C4-2B (cell line): Measurements from ENCODE around the gene MCF2L2.

ENCODE experiments used
- H3K27ac ChIP-seq: fragments of 450-650 bp; 2 replicates; pipeline ENCODE4 v1.5.1; 2017
- ZFX ChIP-seq: fragments of 450-650 bp; IDR thresholded peaks from 2 replicates; pipeline ENCODE4 v1.6.1; 2017
- TF ChIP-seq, protein P1 (sequence below): fragments of 450-650 bp; conservative IDR thresholded peaks from 2 replicates; pipeline ENCODE4 v1.5.1; 2017; ENCODE audit warnings: mild to moderate bottlenecking

The MCF2L2 gene

DNA sequence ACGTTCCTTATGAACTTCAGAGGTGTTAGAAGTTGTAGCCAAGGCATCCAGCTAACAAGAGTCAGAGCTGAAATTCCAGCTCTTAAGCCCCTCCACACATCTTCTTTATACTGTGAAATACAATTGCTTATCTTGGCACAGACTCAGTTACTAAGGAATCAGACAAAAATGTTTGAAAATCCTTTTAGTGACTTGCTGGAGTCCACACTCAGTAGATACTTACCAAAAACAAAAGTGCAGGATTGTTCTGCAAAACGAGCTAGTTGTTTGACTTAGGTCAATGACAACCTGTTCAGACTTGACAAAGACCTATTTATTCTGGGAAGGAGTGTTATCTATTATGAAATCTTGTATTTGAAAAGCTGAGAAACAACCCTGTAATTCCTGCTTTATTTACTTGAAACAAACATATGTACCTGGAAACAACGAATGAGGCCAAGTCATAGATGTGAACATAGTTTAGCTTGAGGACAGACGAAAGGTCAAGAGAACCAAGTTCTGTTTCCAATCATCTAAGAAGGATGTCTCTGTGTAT, 136.9 kb downstream of the MCF2L2 start:
- TF ChIP-seq, protein P1, sequence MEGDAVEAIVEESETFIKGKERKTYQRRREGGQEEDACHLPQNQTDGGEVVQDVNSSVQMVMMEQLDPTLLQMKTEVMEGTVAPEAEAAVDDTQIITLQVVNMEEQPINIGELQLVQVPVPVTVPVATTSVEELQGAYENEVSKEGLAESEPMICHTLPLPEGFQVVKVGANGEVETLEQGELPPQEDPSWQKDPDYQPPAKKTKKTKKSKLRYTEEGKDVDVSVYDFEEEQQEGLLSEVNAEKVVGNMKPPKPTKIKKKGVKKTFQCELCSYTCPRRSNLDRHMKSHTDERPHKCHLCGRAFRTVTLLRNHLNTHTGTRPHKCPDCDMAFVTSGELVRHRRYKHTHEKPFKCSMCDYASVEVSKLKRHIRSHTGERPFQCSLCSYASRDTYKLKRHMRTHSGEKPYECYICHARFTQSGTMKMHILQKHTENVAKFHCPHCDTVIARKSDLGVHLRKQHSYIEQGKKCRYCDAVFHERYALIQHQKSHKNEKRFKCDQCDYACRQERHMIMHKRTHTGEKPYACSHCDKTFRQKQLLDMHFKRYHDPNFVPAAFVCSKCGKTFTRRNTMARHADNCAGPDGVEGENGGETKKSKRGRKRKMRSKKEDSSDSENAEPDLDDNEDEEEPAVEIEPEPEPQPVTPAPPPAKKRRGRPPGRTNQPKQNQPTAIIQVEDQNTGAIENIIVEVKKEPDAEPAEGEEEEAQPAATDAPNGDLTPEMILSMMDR = no peak
- no peak for TF ChIP-seq ZFX
- peak overlapping the region; percentile 78; the same call in 1 of the 2 replicates for H3K27ac ChIP-seq

DNA sequence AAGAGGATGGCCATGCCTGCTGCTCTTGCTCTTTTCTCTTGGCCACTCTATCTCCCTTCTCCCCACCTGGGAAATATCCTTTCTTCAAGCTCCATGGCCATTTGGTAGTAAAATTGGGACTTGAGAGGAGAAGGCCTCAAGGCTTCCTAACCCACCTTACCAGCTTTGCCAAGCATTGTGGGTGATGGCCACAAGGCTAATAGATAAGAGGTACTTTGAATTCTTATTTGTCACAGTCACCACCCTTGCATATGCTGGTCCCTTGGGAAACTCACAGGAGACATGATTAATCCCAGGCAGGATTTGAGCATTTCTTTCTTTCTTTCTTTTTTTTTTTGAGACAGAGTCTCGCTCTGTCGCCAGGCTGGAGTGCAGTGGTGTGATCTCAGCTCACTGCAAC, 138.2 kb downstream of the MCF2L2 start:
- H3K27ac ChIP-seq = peak overlapping the region; percentile 78
- no peak for TF ChIP-seq ZFX

DNA sequence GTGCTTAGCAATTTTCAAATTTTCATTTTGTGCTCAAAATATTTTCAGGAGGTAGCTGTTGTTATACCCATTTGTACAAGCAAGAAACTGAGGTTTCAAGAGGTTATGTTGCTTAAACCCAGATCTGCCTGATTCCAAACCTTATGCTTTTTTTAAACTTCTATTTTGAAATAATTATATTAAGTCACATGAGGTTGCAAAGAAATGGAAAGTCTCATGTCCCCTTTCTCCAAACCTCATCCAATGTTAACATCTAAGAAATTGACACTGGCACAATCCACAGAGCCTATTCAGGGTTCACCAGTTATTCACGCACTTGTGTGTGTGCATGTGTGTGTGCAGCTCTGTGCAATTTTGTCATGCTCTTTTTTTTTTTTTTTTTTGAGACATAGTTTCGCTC, 140.3 kb downstream of the MCF2L2 start:
- H3K27ac ChIP-seq = no peak overlapping the region

DNA sequence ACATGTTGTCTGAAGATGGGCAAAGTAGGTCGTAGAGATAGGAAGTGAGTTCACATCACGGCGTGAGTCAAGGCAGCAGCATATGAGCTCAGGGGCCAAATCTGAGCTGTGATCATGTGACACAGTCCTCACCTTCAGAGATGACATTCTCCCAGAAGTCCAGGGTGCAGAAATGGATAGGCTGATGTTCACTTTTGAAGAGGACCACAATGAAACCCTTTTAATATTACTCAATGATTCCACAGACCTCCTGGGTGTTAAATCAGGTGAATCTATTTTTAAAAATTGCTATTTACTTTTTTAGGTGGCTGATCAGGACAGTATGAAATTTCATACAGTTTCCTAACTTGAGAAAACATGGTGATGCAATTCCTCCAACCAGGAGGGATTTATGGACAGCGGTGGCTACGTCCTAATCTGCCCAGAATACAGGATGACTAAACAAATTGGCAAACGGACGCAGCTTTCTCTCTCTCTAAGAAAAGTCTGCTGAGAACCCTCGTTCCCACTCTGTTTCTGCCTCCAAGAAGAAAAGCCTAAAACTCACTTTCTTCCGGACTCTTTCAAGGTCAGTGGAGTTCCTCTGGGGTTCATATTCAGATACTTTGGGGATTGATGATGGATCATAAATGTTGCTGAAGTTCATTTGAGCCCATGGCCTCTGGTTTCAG, 141.0 kb downstream of the MCF2L2 start:
- TF ChIP-seq, protein P1 = no peak
- no peak for TF ChIP-seq ZFX
- H3K27ac ChIP-seq = no peak overlapping the region

More for the DNA sequence above, 140.3 kb downstream of the MCF2L2 start:
- no peak for TF ChIP-seq ZFX
- TF ChIP-seq, protein P1 = no peak

DNA sequence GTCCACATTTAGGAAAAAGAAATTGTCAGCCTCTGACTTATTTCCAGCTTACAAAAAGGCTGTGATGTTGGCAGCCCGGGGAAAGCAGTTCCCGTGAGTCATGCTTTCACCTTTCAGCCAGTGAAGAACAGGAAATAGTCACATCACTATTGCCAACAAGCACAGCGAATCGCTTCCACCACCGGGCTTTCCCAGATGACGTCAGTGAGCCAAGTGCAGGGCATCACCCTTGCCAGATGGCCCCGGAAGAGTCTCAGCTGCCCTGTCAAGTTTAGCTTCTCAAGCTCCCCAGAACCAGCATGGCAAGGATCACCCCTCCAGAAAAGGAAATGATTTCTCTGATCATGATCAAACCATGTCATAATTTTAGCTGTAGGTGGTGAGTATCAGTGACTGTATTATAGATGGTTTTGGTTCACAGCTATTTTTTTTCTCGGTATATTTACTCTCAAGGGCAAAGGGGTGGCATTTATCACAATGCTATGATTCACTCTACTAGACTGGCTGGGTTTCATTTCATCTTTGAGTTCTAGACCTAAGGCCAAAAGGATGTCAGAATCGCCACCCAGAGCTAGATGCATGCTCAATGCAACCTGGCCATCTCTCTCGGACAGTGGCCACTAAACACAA, 142.5 kb downstream of the MCF2L2 start:
- H3K27ac ChIP-seq = peak overlapping the region; percentile 3; the same call in 1 of the 2 replicates
- no peak for TF ChIP-seq ZFX
- TF ChIP-seq, protein P1 = no peak

DNA sequence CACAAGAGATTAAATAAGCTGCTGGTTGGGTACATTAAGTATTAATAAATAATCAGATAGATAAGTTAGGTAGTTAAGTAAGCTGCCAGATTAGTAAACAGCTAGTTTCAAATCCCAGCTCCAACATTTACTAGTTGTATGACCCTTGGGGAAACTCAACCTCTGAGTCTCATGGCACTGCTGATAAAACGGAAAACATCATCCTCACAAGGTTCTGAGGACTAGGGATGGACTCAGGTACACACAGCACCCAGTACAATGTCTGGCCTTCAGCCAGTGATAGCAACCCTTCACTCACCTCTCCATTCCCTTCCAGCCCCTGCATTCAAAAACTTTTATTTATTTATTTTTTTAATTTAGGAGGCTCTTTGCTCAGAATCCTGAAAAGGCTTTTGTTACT, 143.1 kb downstream of the MCF2L2 start:
- TF ChIP-seq, protein P1 = no peak
- no peak for TF ChIP-seq ZFX
- H3K27ac ChIP-seq = no peak overlapping the region

DNA sequence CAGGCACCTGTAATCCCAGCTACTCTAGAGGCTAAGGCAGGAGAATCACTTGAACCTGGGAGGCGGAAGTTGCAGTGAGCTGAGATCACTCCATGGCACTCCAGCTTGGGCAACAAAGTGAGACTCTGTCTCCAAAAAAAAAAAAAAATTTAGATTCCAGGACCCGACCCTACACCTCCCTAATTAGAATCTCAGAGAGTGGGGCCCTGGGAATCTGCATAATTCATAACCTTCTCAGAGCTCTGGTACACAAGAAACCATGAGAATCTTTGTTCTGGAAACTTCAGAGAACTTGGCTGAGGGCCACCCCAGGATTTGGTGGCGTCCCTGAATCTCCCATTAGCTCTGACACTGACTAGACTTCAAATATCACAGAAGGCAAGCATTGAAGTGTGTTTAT, 143.8 kb downstream of the MCF2L2 start:
- no peak overlapping the region for H3K27ac ChIP-seq

More for the DNA sequence above, 143.8 kb downstream of the MCF2L2 start:
- TF ChIP-seq, protein P1 = no peak
- no peak for TF ChIP-seq ZFX
